ENCODE results near the gene ELN. TPM values are rescaled to one million over a fixed set of nuclear protein-coding genes. Genes with fewer than 3 reads are reported as not detected.

Gene ELN
- total RNA-seq, 1 experiment from 2014 or later: 0.37 TPM

- no CpG with 5 or more reads among the region's 6 CpGs for WGBS (ENCODE audit: extremely low coverage, insufficient read length, low lambda C conversion rate)
- Histone ChIP-seq H4K5ac (ENCODE audit: insufficient read length, low read depth, low read length) (no peak overlapping the region), H2BK120ac (ENCODE audit: low read depth, low read length, poor library complexity, severe bottlenecking) (no peak overlapping the region), H4K91ac (ENCODE audit: insufficient read length, low read depth, low read length) (no peak overlapping the region), H3K56ac (ENCODE audit: insufficient read length, low read depth, low read length) (no peak overlapping the region), H3K27me3 (ENCODE audit: insufficient read depth, low read length) (no peaks in the 10 kb centered on the region), H3K27ac (ENCODE audit: insufficient read length, low read depth, low read length) (no peak overlapping the region), H3K79me2 (ENCODE audit: insufficient read depth, low read length) (no peaks in the 10 kb centered on the region), H3K23me2 (ENCODE audit: insufficient read length, low read depth, low read length, poor library complexity, severe bottlenecking) (peaks cover 3% of the 10 kb centered on the region), H2BK15ac (ENCODE audit: low read depth, low read length) (no peak overlapping the region), H3K4ac (ENCODE audit: low read depth, low read length) (no peak overlapping the region), H3K23ac (ENCODE audit: insufficient read length, low read depth, low read length) (no peak overlapping the region), H3K9me3 (ENCODE audit: control insufficient read depth, low read depth, low read length) (no peaks in the 10 kb centered on the region), H4K8ac (replicated peaks; ENCODE audit: insufficient read length, low read depth, low read length) (no peak overlapping the region), H2BK12ac (ENCODE audit: insufficient read length, low read depth, low read length) (no peak overlapping the region), H3K4me1 (ENCODE audit: insufficient read depth, low read length) (peaks cover 6% of the 10 kb centered on the region; the same call in 1 of the 2 replicates), H2BK5ac (ENCODE audit: insufficient read length, low read length) (no peak overlapping the region), H3T11ph (ENCODE audit: low read length) (no peak overlapping the region), H3K79me1 (ENCODE audit: insufficient read depth, low read depth, low read length, poor library complexity, severe bottlenecking) (no peaks in the 10 kb centered on the region), H3K9ac (ENCODE audit: extremely low read depth, insufficient read length, low read length) (no peak overlapping the region), H3K14ac (ENCODE audit: insufficient read depth, low read length) (no peak overlapping the region), H3K18ac (ENCODE audit: insufficient read length, low read depth, low read length) (no peak overlapping the region), H2AFZ (ENCODE audit: low read length) (no peak overlapping the region), H4K20me1 (ENCODE audit: control insufficient read depth, insufficient read depth, insufficient read length) (no peaks in the 10 kb centered on the region), H2AK5ac (ENCODE audit: insufficient read length, low read length) (no peak overlapping the region), H3K4me2 (ENCODE audit: insufficient read depth, insufficient read length, low read length) (no peak overlapping the region), H2BK20ac (ENCODE audit: low read depth, low read length, poor library complexity, severe bottlenecking) (no peak overlapping the region)
- H3K4me3 Mint-ChIP-seq: peak overlapping the region; percentile 49 to 71
- DNase-seq: no peak
- H3K36me3 Mint-ChIP-seq (ENCODE audit: insufficient read depth in 1 of 3, low read depth in 3 of 3): peaks cover 32 to 40% (median 39%) of the 10 kb centered on the region in 3 experiments
- peaks cover 26% of the 10 kb centered on the region in 2 experiments for H3K4me1 Mint-ChIP-seq
- H3K9me3 Mint-ChIP-seq: peaks cover 9 to 12% of the 10 kb centered on the region in 2 experiments
- TF ChIP-seq, protein P1, sequence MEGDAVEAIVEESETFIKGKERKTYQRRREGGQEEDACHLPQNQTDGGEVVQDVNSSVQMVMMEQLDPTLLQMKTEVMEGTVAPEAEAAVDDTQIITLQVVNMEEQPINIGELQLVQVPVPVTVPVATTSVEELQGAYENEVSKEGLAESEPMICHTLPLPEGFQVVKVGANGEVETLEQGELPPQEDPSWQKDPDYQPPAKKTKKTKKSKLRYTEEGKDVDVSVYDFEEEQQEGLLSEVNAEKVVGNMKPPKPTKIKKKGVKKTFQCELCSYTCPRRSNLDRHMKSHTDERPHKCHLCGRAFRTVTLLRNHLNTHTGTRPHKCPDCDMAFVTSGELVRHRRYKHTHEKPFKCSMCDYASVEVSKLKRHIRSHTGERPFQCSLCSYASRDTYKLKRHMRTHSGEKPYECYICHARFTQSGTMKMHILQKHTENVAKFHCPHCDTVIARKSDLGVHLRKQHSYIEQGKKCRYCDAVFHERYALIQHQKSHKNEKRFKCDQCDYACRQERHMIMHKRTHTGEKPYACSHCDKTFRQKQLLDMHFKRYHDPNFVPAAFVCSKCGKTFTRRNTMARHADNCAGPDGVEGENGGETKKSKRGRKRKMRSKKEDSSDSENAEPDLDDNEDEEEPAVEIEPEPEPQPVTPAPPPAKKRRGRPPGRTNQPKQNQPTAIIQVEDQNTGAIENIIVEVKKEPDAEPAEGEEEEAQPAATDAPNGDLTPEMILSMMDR (conservative IDR thresholded peaks at IDR 0.05): no peak
- peak overlapping the region; percentile 83 to 96 (median 92); a peak in 5 of 7 replicates for H3K27ac Mint-ChIP-seq
- H3K27me3 Mint-ChIP-seq (ENCODE audit: low read depth): no peaks in the 10 kb centered on the region
These were observed 67.2 kb downstream of the ELN start for GRCh38 chr7:74095135-74095534.
